ENCODE data around the gene SH2D6.
"Not testable (repeated sequence)": the region's sequence is repeated elsewhere in the genome, so short reads cannot be mapped to it uniquely, and the experiment has no call there.

The SH2D6 gene

GRCh38 chr2:85398426-85399182, 19.9 kb upstream of the SH2D6 start:
- no peak for FAIRE-seq

GRCh38 chr2:85399183-85399455, 19.4 kb upstream of the SH2D6 start:
- FAIRE-seq = no peak

GRCh38 chr2:85400023-85400422, 18.5 kb upstream of the SH2D6 start:
- no peak for FAIRE-seq

GRCh38 chr2:85400541-85401463, 17.7 kb upstream of the SH2D6 start:
- FAIRE-seq = no peak

- no peak for FAIRE-seq
Observed at GRCh38 chr2:85401464-85401805, 17.1 kb upstream of the SH2D6 start.

GRCh38 chr2:85401844-85402243, 16.7 kb upstream of the SH2D6 start:
- no peak for FAIRE-seq

- FAIRE-seq = no peak
Observed at GRCh38 chr2:85405201-85406059, 13.1 kb upstream of the SH2D6 start.

- no peak for FAIRE-seq
Observed at GRCh38 chr2:85409845-85410583, 8.5 kb upstream of the SH2D6 start, which contains the start of gene CAPG. CAPG (minus strand) TSS chr2:85410366; CDS start chr2:85402145, 8,221 bp downstream.

GRCh38 chr2:85410584-85411404, 7.7 kb upstream of the SH2D6 start:
- FAIRE-seq = no peak

GRCh38 chr2:85411405-85411748, 7.1 kb upstream of the SH2D6 start:
- no peak for FAIRE-seq

- no peak for FAIRE-seq
Observed at GRCh38 chr2:85413592-85414420, 4.7 kb upstream of the SH2D6 start.

- FAIRE-seq = not testable (repeated sequence)
Observed at GRCh38 chr2:85414421-85414759, 4.1 kb upstream of the SH2D6 start.

GRCh38 chr2:85414761-85415553, 3.6 kb upstream of the SH2D6 start:
- FAIRE-seq = no peak

- FAIRE-seq = no peak
Observed at GRCh38 chr2:85415980-85416650, 2.4 kb upstream of the SH2D6 start.

- FAIRE-seq = no peak
Observed at GRCh38 chr2:85419009-85419675, 628 bp downstream of the SH2D6 start.

- no peak for FAIRE-seq
Observed at GRCh38 chr2:85420536-85421259, 2.2 kb downstream of the SH2D6 start.

GRCh38 chr2:85421260-85422071, 3.0 kb downstream of the SH2D6 start:
- FAIRE-seq = no peak

Data from islet of Langerhans (tissue), 1 donor.